Endothelial cell of umbilical vein (primary cell): ENCODE measurements around the gene ZNF568. TPM values are rescaled to one million over a fixed set of nuclear protein-coding genes. Genes with fewer than 3 reads are reported as not detected.

Experiments
- BruUV-seq: library from RNA; stranded (reverse); fragments of 400-500 nt; replicated peaks from 2 replicates; lab custom pipeline; 2021; lab: Mats Ljungman, UMichigan
- CTCF ChIA-PET: fragments of 300-600, 350-600 bp; sonication (Branson Sonifier 250); formaldehyde crosslinking; loops from one replicate; lab custom pipeline; 2021; ENCODE audit warnings: antibody characterized with exemption, inconsistent platforms; lab: Charles Lee
- POLR2A ChIA-PET: fragments of 300-600, 350-600 bp; sonication (Branson Sonifier 250); formaldehyde crosslinking; loops from one replicate; lab custom pipeline; 2021; ENCODE audit warnings: antibody characterized with exemption, inconsistent platforms; lab: Charles Lee
- DNase-seq: peaks from one replicate; pipeline ENCODE4 v3.0.0-alpha.2; 2011; ENCODE audit warnings: low read depth, low spot score
- FAIRE-seq: peaks from 2 replicates; lab custom pipeline; 2011; peaks lifted over from hg19 to GRCh38; lab: Jason Lieb, UNC
- H2AFZ ChIP-seq: 2 replicates; pipeline ENCODE4 v1.6.0; 2012; ENCODE audit warnings: low read depth, low read length, control low read depth, inconsistent platforms
- H3K27ac ChIP-seq: 2 replicates; pipeline ENCODE4 v1.5.1; 2011; ENCODE audit warnings: low read depth, mild to moderate bottlenecking, control low read depth, low read length, moderate library complexity; ENCODE audit not compliant: insufficient read depth
- H3K27me3 ChIP-seq, 2 experiments: 2 replicates each; pipeline versions ENCODE4 v1.6.0 to v1.6.1; 2011; ENCODE audit warnings: low read length in 2 of 2, mixed read lengths in 1 of 2; ENCODE audit not compliant: control insufficient read depth in 2 of 2, insufficient read depth in 2 of 2
- H3K36me3 ChIP-seq, 2 experiments: 2 replicates in 1 of 2; 3 replicates in 1 of 2; pipeline ENCODE4 v1.5.1; 2011; ENCODE audit warnings: low read length in 2 of 2, mild to moderate bottlenecking in 1 of 2, moderate library complexity in 1 of 2; ENCODE audit not compliant: control insufficient read depth in 2 of 2, insufficient read depth in 2 of 2; ENCODE audit errors: extremely low read depth in 1 of 2
- H3K4me1 ChIP-seq: 3 replicates; pipeline ENCODE4 v1.5.1; 2011; ENCODE audit warnings: mild to moderate bottlenecking, low read length; ENCODE audit not compliant: control insufficient read depth, insufficient read depth; ENCODE audit errors: extremely low read depth
- H3K4me2 ChIP-seq: 2 replicates; pipeline ENCODE4 v1.6.1; 2011; ENCODE audit warnings: low read length, control low read depth, mixed read lengths; ENCODE audit not compliant: insufficient read depth
- H3K4me3 ChIP-seq, 3 experiments: fragments of 200-600 bp in 1 of 3; sonication (generic), shearing (Covaris generic) in 1 of 3; replicated peaks in 1 of 3; 2 replicates each; pipeline ENCODE4 v1.5.1; 2011 to 2016; ENCODE audit warnings: control low read depth in 3 of 3, low read length in 3 of 3, mild to moderate bottlenecking in 2 of 3, inconsistent platforms in 1 of 3, low read depth in 1 of 3, moderate library complexity in 1 of 3; ENCODE audit not compliant: insufficient read depth in 1 of 3
- H3K79me2 ChIP-seq: 2 replicates; pipeline ENCODE4 v1.6.0; 2012; ENCODE audit warnings: low read length, inconsistent platforms; ENCODE audit not compliant: control insufficient read depth, insufficient read depth
- H3K9ac ChIP-seq: replicated peaks from 2 replicates; pipeline ENCODE3; 2011; ENCODE audit warnings: low read length, control low read depth; ENCODE audit not compliant: insufficient read depth; ENCODE audit errors: extremely low read depth
- H3K9me1 ChIP-seq: replicated peaks from 3 replicates; pipeline ENCODE4 v1.6.0; 2011; ENCODE audit warnings: mild to moderate bottlenecking, low read length; ENCODE audit not compliant: control insufficient read depth, insufficient read depth; ENCODE audit errors: extremely low read depth
- H3K9me3 ChIP-seq: replicated peaks from 2 replicates; pipeline ENCODE4 v1.5.1; 2012; ENCODE audit warnings: low read length, inconsistent platforms; ENCODE audit not compliant: control insufficient read depth, insufficient read depth
- H4K20me1 ChIP-seq: replicated peaks from 2 replicates; pipeline ENCODE3; 2011; ENCODE audit warnings: mild to moderate bottlenecking, low read length; ENCODE audit not compliant: control insufficient read depth, insufficient read depth; ENCODE audit errors: extremely low read depth
- EZH2 ChIP-seq: IDR thresholded peaks from 2 replicates; pipeline ENCODE4 v1.6.1; 2012; ENCODE audit warnings: borderline replicate concordance, low read depth, mild to moderate bottlenecking, moderate library complexity, low read length, inconsistent platforms; ENCODE audit not compliant: severe bottlenecking
- FOS ChIP-seq: IDR thresholded peaks from 2 replicates; pipeline ENCODE4 v1.6.1; 2011; ENCODE audit warnings: mild to moderate bottlenecking, low read length, moderate library complexity, borderline replicate concordance; ENCODE audit not compliant: insufficient read depth
- GATA2 ChIP-seq: IDR thresholded peaks from 2 replicates; pipeline ENCODE4 v1.7.0; 2011; ENCODE audit warnings: low read depth, mild to moderate bottlenecking, moderate library complexity, mixed read lengths, low read length; ENCODE audit not compliant: insufficient read length, insufficient read depth
- JUN ChIP-seq: IDR thresholded peaks from 2 replicates; pipeline ENCODE4 v1.6.1; 2011; ENCODE audit warnings: borderline replicate concordance, low read depth; ENCODE audit not compliant: insufficient read length, insufficient read depth
- MYC ChIP-seq: IDR thresholded peaks from one replicate; pipeline ENCODE4 v1.6.1; 2011; ENCODE audit warnings: mild to moderate bottlenecking, low read depth, low read length
- POLR2A ChIP-seq: IDR thresholded peaks from 2 replicates; pipeline ENCODE4 v1.6.1; 2012; ENCODE audit warnings: low read depth, mild to moderate bottlenecking, control low read depth, low read length
- POLR2AphosphoS5 ChIP-seq: IDR thresholded peaks from 2 replicates; pipeline ENCODE4 v1.6.1; 2012; ENCODE audit warnings: low read depth, mild to moderate bottlenecking, control low read depth, low read length, moderate library complexity; ENCODE audit not compliant: insufficient read depth
- dilution Hi-C: fragments of 300-500 bp; cut with MboI; formaldehyde crosslinking; loops from one replicate; pipeline ENCODE4 v1.15.0; 2019; ENCODE audit warnings: low sequenced_read_pairs; ENCODE audit not compliant: extremely low pct_ligation_motif_present
- intact Hi-C: fragments of 100-400 bp; cut with micrococcal nuclease; formaldehyde crosslinking; loops from one replicate; pipeline ENCODE4 v1.10.0; 2022
- polyA plus RNA-seq, 4 experiments: library from polyadenylated mRNA; depleted of rRNA in 3 of 4; stranded (reverse) in 3 of 4; unstranded in 1 of 4; fragments of >200 nt; gene quantifications; 2 replicates each; pipeline versions ENCODE4 v1.2.1 to v1.2.3, GENCODE V29; 2011 to 2012; ENCODE audit warnings: missing spikeins in 1 of 4
- total RNA-seq: library from RNA; stranded (reverse); gene quantifications from 2 replicates; pipeline ENCODE4 v1.2.3, GENCODE V29; 2021
- TF ChIP-seq, protein P1 (sequence below): IDR thresholded peaks from 2 replicates; pipeline ENCODE4 v1.6.1; 2011; ENCODE audit not compliant: insufficient read depth, insufficient read length
- TF ChIP-seq, protein P2 (sequence below), 2 donors: IDR thresholded peaks; 1 replicate in 1 of 2; 2 replicates in 1 of 2; pipeline ENCODE4 v1.5.1; 2011; ENCODE audit warnings: low read length in 2 of 2, mild to moderate bottlenecking in 2 of 2, moderate library complexity in 2 of 2, control low read depth in 1 of 2, inconsistent platforms in 1 of 2, low read depth in 1 of 2; ENCODE audit not compliant: insufficient read depth in 1 of 2; ENCODE audit errors: extremely low read depth in 1 of 2

The ZNF568 gene
- total and polyA plus RNA-seq, 2 donors (not counting 3 experiments of a cell fraction or from before 2014, with no cell fraction given): 3.1 to 6.4 TPM

DNA sequence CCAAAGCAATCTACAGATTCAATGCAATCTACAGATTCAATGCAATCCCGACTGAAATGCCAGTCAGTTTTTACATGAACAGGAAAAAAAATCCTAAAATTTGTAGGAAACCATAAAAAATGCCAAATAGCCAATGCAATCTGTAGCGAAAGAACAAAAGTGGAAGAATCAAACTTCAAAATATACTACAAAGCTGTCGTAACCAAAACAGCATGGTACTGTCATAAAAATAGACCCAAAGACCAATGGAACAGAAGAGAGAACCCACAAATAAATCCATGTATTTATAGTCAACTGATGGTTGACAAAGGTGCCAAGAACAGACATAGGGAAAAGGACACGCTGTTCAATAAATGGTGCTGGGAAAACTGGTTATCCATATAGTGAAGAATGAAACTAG is 17.7 kb upstream of the ZNF568 start:
- no peak overlapping the region for H3K9ac ChIP-seq
- H3K4me1 ChIP-seq: no peaks in the 10 kb centered on the region
- H2AFZ ChIP-seq: no peak overlapping the region
- CTCF ChIA-PET: no interaction called here
- POLR2A ChIA-PET: no interaction called here
- FAIRE-seq (no peak), DNase-seq (no peak)
- no peak overlapping the region for H3K4me3 ChIP-seq
- intact Hi-C loops (no loop called here), dilution Hi-C loops (no loop called here)
- H3K79me2 ChIP-seq: no peaks in the 10 kb centered on the region
- H3K27ac ChIP-seq: no peak overlapping the region
- H3K4me2 ChIP-seq: no peak overlapping the region
- TF ChIP-seq, protein P1, sequence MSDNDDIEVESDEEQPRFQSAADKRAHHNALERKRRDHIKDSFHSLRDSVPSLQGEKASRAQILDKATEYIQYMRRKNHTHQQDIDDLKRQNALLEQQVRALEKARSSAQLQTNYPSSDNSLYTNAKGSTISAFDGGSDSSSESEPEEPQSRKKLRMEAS: no peak
- no peak for TF ChIP-seq FOS
- TF ChIP-seq, protein P2, sequence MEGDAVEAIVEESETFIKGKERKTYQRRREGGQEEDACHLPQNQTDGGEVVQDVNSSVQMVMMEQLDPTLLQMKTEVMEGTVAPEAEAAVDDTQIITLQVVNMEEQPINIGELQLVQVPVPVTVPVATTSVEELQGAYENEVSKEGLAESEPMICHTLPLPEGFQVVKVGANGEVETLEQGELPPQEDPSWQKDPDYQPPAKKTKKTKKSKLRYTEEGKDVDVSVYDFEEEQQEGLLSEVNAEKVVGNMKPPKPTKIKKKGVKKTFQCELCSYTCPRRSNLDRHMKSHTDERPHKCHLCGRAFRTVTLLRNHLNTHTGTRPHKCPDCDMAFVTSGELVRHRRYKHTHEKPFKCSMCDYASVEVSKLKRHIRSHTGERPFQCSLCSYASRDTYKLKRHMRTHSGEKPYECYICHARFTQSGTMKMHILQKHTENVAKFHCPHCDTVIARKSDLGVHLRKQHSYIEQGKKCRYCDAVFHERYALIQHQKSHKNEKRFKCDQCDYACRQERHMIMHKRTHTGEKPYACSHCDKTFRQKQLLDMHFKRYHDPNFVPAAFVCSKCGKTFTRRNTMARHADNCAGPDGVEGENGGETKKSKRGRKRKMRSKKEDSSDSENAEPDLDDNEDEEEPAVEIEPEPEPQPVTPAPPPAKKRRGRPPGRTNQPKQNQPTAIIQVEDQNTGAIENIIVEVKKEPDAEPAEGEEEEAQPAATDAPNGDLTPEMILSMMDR (IDR thresholded peaks at IDR 0.05; ENCODE audit: extremely low read depth in 1 of 2, insufficient read depth in 1 of 2, low read depth in 1 of 2, low read length in 2 of 2): no peak
- no peak for TF ChIP-seq POLR2AphosphoS5
- no peak for TF ChIP-seq GATA2
- TF ChIP-seq EZH2: no peak
- TF ChIP-seq MYC: no peak
- no peak for TF ChIP-seq POLR2A
- no peak for TF ChIP-seq JUN
- H3K36me3 ChIP-seq: no peaks in the 10 kb centered on the region
- no peaks in the 10 kb centered on the region for H3K9me1 ChIP-seq
- no peaks in the 10 kb centered on the region for H4K20me1 ChIP-seq
- no TSS peak for BruUV-seq
- peaks cover 1% of the 10 kb centered on the region for H3K9me3 ChIP-seq
- no peaks in the 10 kb centered on the region for H3K27me3 ChIP-seq
